ENCODE data around the gene ODAD4.

DNA sequence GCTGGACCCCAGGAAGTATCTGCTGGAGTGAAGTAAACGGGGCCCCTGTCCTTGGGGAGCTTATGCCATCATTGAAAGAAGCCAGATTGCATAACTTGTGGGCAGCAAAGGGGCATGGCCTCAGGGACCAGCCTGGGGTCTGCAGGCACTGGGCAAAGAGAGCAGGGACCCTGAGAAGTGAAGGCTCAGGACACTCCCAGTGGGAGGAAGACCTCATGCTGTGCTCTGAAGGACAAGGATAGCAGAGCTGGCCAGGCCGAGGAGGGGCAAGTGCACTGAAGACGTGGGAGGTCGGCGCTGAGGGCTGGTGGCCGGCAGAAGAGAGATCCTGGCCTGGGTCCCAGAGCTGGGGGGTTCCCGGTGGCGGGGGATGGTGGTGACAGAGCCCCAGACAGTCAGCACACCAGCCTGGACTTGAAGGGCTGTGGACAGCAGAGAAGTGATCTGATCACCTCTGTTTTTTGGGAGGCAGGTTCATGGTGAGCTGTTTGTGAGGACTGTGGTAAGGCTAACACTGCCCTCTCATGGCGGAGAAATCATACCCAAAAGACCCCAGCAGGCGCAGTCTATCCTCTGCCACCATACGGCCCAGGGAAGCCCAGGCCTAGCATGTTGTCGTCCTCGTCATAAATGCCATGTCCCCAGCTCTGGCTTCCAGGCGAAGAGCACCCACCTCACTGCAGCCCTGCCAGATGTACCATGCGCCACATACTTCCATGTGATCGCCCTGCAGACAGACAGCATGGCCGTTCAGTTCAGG is 29.1 kb downstream of the ODAD4 start:
- no peak for TF ChIP-seq FOXM1 (IDR thresholded peaks at IDR 0.05; ENCODE audit: borderline replicate concordance, low read depth)
- TF ChIP-seq, protein P1, sequence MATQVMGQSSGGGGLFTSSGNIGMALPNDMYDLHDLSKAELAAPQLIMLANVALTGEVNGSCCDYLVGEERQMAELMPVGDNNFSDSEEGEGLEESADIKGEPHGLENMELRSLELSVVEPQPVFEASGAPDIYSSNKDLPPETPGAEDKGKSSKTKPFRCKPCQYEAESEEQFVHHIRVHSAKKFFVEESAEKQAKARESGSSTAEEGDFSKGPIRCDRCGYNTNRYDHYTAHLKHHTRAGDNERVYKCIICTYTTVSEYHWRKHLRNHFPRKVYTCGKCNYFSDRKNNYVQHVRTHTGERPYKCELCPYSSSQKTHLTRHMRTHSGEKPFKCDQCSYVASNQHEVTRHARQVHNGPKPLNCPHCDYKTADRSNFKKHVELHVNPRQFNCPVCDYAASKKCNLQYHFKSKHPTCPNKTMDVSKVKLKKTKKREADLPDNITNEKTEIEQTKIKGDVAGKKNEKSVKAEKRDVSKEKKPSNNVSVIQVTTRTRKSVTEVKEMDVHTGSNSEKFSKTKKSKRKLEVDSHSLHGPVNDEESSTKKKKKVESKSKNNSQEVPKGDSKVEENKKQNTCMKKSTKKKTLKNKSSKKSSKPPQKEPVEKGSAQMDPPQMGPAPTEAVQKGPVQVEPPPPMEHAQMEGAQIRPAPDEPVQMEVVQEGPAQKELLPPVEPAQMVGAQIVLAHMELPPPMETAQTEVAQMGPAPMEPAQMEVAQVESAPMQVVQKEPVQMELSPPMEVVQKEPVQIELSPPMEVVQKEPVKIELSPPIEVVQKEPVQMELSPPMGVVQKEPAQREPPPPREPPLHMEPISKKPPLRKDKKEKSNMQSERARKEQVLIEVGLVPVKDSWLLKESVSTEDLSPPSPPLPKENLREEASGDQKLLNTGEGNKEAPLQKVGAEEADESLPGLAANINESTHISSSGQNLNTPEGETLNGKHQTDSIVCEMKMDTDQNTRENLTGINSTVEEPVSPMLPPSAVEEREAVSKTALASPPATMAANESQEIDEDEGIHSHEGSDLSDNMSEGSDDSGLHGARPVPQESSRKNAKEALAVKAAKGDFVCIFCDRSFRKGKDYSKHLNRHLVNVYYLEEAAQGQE (IDR thresholded peaks at IDR 0.05; ENCODE audit: low read depth), result no peak
- TF ChIP-seq, protein P2, sequence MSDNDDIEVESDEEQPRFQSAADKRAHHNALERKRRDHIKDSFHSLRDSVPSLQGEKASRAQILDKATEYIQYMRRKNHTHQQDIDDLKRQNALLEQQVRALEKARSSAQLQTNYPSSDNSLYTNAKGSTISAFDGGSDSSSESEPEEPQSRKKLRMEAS (IDR thresholded peaks at IDR 0.05), result no peak
